OCI-LY3 (cell line): Measurements from ENCODE around the gene GRID1.

ENCODE experiments used
- EZH2phosphoT487 ChIP-seq: fragments of 200-600 bp; shearing (Covaris generic); IDR thresholded peaks from 2 replicates; pipeline ENCODE4 v1.6.1; 2018; ENCODE audit warnings: antibody characterized with exemption, mixed run types, low read depth
- TF ChIP-seq, protein P1 (sequence below): fragments of 200-600, 300-600 bp; sonication (generic); IDR thresholded peaks from 2 replicates; pipeline ENCODE4 v1.5.1; 2014; ENCODE audit warnings: antibody characterized with exemption, low read length, low read depth

DNA sequence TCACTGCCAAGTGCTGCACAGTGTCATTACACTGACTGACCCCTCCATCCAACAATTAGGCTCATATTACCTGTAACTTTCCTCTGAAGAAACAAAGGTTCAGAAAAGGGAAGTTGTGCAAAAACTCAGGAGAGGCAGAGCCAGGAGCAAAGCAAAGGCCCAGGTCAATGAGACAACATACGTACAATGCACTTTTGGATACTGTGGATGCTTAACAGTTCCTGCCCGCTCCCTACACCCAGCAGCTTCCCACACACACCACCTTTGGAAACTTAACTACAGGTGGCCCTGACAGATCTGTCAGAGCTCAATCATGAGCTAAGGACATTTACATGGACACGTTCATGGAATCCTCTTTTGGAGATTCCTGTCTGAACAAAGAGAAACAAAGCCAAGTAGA, 515.9 kb downstream of the GRID1 start:
- TF ChIP-seq, protein P1, sequence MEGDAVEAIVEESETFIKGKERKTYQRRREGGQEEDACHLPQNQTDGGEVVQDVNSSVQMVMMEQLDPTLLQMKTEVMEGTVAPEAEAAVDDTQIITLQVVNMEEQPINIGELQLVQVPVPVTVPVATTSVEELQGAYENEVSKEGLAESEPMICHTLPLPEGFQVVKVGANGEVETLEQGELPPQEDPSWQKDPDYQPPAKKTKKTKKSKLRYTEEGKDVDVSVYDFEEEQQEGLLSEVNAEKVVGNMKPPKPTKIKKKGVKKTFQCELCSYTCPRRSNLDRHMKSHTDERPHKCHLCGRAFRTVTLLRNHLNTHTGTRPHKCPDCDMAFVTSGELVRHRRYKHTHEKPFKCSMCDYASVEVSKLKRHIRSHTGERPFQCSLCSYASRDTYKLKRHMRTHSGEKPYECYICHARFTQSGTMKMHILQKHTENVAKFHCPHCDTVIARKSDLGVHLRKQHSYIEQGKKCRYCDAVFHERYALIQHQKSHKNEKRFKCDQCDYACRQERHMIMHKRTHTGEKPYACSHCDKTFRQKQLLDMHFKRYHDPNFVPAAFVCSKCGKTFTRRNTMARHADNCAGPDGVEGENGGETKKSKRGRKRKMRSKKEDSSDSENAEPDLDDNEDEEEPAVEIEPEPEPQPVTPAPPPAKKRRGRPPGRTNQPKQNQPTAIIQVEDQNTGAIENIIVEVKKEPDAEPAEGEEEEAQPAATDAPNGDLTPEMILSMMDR, result no peak
- no peak for TF ChIP-seq EZH2phosphoT487
